Fibroblast of skin of right biceps (primary cell): ENCODE measurements around the gene PPBP.
A peak's percentile ranks its signal among the peaks of the same experiment; 100 is the strongest.
"Not testable (repeated sequence)": the region's sequence is repeated elsewhere in the genome, so short reads cannot be mapped to it uniquely, and the experiment has no call there.

Experiments
- DNase-seq: peaks from one replicate; pipeline ENCODE4 v3.0.0-alpha.2; 2013

The PPBP gene

GRCh38 chr4:73991742-73992000 is 3.7 kb upstream of the PPBP start:
- DNase-seq, result no peak

GRCh38 chr4:73990988-73991741 is 3.2 kb upstream of the PPBP start:
- DNase-seq, result no peak

GRCh38 chr4:73989928-73990327 is 1.9 kb upstream of the PPBP start:
- no peak for DNase-seq

- DNase-seq, result no peak
Measured at GRCh38 chr4:73989031-73989430, 1.0 kb upstream of the PPBP start.

GRCh38 chr4:73985528-73985852 is 2.5 kb downstream of the PPBP start:
- no peak for DNase-seq

- peak; percentile 56 for DNase-seq
Measured at GRCh38 chr4:73984736-73985527, 3.1 kb downstream of the PPBP start.

- DNase-seq, result not testable (repeated sequence)
Measured at GRCh38 chr4:73981175-73981574, 6.8 kb downstream of the PPBP start.

GRCh38 chr4:73979407-73979957 is 8.5 kb downstream of the PPBP start:
- DNase-seq, result peak; percentile 18

- DNase-seq, result peak; percentile 91
Measured at GRCh38 chr4:73978886-73979285, 9.1 kb downstream of the PPBP start.

GRCh38 chr4:73976716-73977115 is 11.3 kb downstream of the PPBP start:
- peak; percentile 24 for DNase-seq

GRCh38 chr4:73976217-73976616 is 11.8 kb downstream of the PPBP start:
- DNase-seq, result no peak

- no peak for DNase-seq
Measured at GRCh38 chr4:73974352-73974751, 13.6 kb downstream of the PPBP start.

- no peak for DNase-seq
Measured at GRCh38 chr4:73970945-73971344, 17.0 kb downstream of the PPBP start.

GRCh38 chr4:73970011-73970410 is 18.0 kb downstream of the PPBP start:
- no peak for DNase-seq

- DNase-seq, result peak; percentile 22
Measured at GRCh38 chr4:73967866-73968265, 20.1 kb downstream of the PPBP start.

GRCh38 chr4:73964862-73965611 is 23.0 kb downstream of the PPBP start:
- DNase-seq, result no peak

GRCh38 chr4:73962724-73963123 is 25.3 kb downstream of the PPBP start:
- DNase-seq, result no peak

GRCh38 chr4:73959041-73959440 is 28.9 kb downstream of the PPBP start:
- not testable (repeated sequence) for DNase-seq

GRCh38 chr4:73952352-73952751 is 35.6 kb downstream of the PPBP start:
- no peak for DNase-seq

GRCh38 chr4:73950376-73950920 is 37.5 kb downstream of the PPBP start:
- DNase-seq, result not testable (repeated sequence)

GRCh38 chr4:73948990-73949706 is 38.8 kb downstream of the PPBP start:
- DNase-seq, result no peak

- DNase-seq, result no peak
Measured at GRCh38 chr4:73948291-73948690, 39.7 kb downstream of the PPBP start.
